Esophagus (tissue), 2 donors: ENCODE measurements around the gene RHBDF2. TPM values are rescaled to one million over a fixed set of nuclear protein-coding genes. Genes with fewer than 3 reads are reported as not detected.

Experiments
- H3K27ac ChIP-seq, 2 donors: one replicate each; pipeline ENCODE4 v1.5.1; 2013; ENCODE audit warnings: low read depth in 2 of 2, mild to moderate bottlenecking in 2 of 2, inconsistent platforms in 1 of 2, low read length in 1 of 2, moderate library complexity in 1 of 2
- H3K27me3 ChIP-seq, 2 donors: one replicate each; pipeline ENCODE4 v1.6.1; 2013; ENCODE audit warnings: low read length in 2 of 2, control low read depth in 1 of 2, mild to moderate bottlenecking in 1 of 2; ENCODE audit not compliant: insufficient read depth in 2 of 2, control insufficient read depth in 1 of 2
- H3K36me3 ChIP-seq, 2 donors: one replicate each; pipeline ENCODE4 v1.6.1; 2013; ENCODE audit warnings: low read length in 1 of 2; ENCODE audit not compliant: control insufficient read depth in 2 of 2, insufficient read depth in 2 of 2
- H3K4me1 ChIP-seq, 2 donors: one replicate each; pipeline ENCODE4 v1.6.1; 2013; ENCODE audit warnings: low read length in 1 of 2; ENCODE audit not compliant: control insufficient read depth in 2 of 2, insufficient read depth in 2 of 2
- H3K4me3 ChIP-seq, 2 donors: one replicate each; pipeline ENCODE4 v1.5.1; 2013; ENCODE audit warnings: low read length in 2 of 2, mild to moderate bottlenecking in 2 of 2, low read depth in 1 of 2, moderate library complexity in 1 of 2
- H3K9me3 ChIP-seq, 2 donors: one replicate each; pipeline ENCODE4 v1.6.1; 2013; ENCODE audit warnings: mild to moderate bottlenecking in 2 of 2, low read depth in 1 of 2, low read length in 1 of 2, moderate library complexity in 1 of 2; ENCODE audit not compliant: control insufficient read depth in 2 of 2, insufficient read depth in 1 of 2
- WGBS, 2 donors: extraction: QIAGEN DNeasy Blood & Tissue Kit; methylation state at CpG; one replicate each; pipeline ENCODE4 v1.1.7; 2013; 5-methylcytosine and 5-hydroxymethylcytosine counted together
- polyA plus RNA-seq, 2 donors: library from polyadenylated mRNA; stranded (reverse); fragments of 200-250 nt; gene quantifications; one replicate each; pipeline ENCODE4 v1.2.3, GENCODE V29; 2013
- donor health status: healthy with polysubstance abuse.
- donor health status: Bipolar disorder and iron deficiency.

Gene RHBDF2
- polyA plus RNA-seq, 2 donors, result 19.4 to 27.3 TPM

DNA sequence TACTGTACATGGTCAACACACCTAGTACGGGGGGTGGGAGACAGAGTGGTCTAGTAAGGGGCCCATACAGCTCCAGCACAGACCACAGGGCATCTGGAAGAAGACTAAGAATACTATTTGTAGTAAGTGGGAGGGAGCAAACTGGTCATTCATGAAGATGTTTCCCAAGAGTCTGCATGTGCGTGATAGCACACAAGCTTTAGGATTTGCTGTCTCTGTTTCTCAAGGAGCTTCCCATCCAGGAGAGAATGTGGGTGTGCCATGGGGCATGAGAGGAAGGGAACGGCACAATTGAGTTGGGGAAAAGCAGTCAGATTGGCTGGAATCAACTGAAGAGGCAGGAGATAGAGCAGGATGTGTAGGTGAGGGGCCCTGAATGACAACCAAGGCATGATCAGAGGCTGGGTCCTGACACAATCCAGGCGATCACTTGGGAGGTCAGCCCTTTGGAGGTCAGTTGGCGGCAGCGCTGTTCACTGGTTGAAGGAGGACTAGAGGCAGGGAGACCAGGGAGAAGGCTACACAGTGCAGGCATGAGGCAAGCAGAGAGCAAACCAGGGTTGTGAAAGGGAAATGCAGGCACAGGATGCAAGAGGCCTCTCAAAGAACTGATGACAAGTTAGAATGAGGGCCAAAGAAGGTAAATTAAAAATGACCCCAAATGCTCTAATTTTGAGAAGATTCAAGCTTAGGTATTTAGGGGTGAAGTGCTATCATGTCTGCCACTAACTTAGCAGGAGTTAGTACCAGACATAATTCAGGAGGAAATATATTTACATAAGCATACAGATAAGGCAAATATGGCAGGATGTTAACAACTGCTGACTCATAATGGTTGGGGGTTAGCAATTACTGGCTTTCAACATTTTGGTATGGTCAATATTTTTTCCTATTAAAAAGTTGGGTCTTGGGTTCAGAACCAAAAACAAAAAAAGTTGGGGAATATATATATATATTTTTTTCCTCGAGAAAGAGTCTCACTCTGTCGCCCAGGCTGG, 58.6 kb downstream of the RHBDF2 start:
- H3K27me3 ChIP-seq, result no peaks in the 10 kb centered on the region
- peaks cover 0 to 3% of the 10 kb centered on the region in 2 donors for H3K36me3 ChIP-seq
- no peak overlapping the region for H3K27ac ChIP-seq
- H3K4me1 ChIP-seq, result peaks cover 7 to 8% of the 10 kb centered on the region in 2 donors
- H3K4me3 ChIP-seq, result no peak overlapping the region
- H3K9me3 ChIP-seq, result no peaks in the 10 kb centered on the region
- WGBS, 2 donors, result 91 to 94% methylated on average over 8 of the region's 8 CpGs

DNA sequence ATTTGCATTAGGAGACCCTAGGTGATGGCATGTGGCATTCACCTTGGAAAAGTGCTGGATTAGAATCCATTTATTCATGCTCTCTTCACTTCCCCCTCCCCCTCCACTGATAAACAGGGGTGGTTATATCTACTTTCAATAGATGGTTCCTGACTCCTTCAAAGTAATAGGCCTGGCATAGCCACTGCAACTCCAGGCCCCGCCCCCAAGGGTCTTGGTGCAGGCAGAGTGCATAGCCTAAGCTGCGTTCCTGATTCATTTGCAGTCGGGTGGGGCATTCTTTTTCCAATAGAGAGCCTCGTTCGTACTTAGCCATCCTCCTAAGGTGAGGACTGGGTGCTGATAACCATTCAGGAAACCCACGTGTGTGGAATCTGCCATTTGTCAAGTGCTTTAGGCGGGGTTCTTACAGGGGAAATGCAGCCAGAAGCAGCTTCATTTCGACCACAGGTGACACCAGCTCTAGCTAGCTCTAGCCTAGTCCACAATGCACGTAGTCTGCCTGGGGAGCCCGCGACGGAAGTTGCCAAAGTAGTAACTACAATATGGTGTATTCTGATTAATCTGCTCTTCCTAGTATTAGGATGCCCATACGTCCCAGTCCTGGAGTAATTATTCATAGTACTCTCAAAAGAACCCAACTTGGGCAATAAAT, 59.4 kb downstream of the RHBDF2 start:
- no peaks in the 10 kb centered on the region for H3K27me3 ChIP-seq
- no peaks in the 10 kb centered on the region for H3K9me3 ChIP-seq
- no peak overlapping the region for H3K4me3 ChIP-seq
- no peak overlapping the region for H3K27ac ChIP-seq
- WGBS, 2 donors, result 82 to 85% methylated on average over 13 of the region's 13 CpGs
- peaks cover 0 to 3% of the 10 kb centered on the region in 2 donors for H3K36me3 ChIP-seq
- H3K4me1 ChIP-seq, result peaks cover 6 to 8% of the 10 kb centered on the region in 2 donors

DNA sequence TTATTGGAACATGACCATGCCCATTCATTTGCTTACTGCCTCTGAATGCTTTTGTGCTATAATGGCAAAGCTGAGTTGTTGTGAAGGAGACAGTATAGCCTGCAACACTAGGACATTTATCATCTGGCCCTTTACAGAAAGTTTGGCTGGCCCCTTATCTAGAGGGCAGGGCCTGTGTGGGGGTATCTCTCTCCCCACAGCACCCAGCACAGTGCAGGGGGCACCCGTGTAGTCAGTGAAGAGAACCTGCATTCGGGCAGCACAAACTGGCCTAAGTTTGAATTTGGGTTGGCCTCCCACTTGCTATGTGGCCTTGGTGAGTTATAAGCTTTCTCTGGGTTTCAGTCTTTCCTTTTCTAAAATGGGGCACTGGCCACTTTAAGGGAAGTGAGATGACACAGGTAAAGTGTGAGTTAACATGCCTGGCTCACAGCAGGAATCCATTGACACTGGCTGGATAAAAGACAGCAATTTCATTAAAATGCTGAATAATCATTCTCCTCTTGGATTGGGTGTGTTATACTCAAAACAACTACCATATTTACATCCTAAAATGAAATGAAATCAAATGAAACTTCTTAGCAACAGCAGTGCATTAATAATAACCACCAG, 60.4 kb downstream of the RHBDF2 start:
- no peaks in the 10 kb centered on the region for H3K27me3 ChIP-seq
- H3K9me3 ChIP-seq, result no peaks in the 10 kb centered on the region
- WGBS, 2 donors, result 81 to 90% methylated on average over 2 of the region's 2 CpGs
- H3K4me3 ChIP-seq, result no peak overlapping the region
- H3K36me3 ChIP-seq, result peaks cover 0 to 3% of the 10 kb centered on the region in 2 donors
- peaks cover 2 to 4% of the 10 kb centered on the region in 2 donors for H3K4me1 ChIP-seq
- H3K27ac ChIP-seq, result no peak overlapping the region

DNA sequence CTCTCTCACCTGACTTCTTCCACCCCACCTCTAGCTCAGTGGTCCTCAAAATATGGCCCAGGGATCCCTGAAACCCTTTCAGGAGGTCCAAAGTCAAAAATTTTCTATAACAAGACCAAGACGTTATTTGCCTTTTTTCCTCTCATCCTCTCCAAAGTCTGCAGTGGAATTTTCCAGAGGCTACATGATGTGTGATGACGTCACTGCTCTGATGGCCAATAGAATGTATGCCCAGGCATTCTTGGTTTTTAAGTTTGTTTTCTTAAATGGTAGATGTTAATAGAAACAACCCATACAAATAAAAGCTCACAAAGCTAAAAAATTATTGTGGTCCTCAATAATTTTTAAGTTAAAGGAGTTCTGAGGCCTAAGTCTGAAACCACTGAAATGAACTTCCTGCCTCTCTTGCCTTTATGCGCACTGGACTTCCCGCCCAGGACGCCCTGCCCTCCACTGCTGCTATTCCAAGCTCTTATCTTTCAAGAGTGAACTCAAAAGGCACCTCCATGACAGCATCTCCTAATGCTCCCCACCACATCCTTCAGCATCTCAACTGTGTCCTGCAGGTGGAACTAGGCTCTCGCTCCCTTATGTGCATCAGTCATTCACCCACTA, 61.8 kb downstream of the RHBDF2 start:
- H3K27ac ChIP-seq, result no peak overlapping the region
- peaks cover 5 to 9% of the 10 kb centered on the region in 2 donors for H3K4me1 ChIP-seq
- peaks cover 0 to 3% of the 10 kb centered on the region in 2 donors for H3K36me3 ChIP-seq
- no peaks in the 10 kb centered on the region for H3K9me3 ChIP-seq
- 94 to 95% methylated on average over 6 of the region's 6 CpGs for whole genome bisulfite sequencing, 2 donors
- no peak overlapping the region for H3K4me3 ChIP-seq
- no peaks in the 10 kb centered on the region for H3K27me3 ChIP-seq

DNA sequence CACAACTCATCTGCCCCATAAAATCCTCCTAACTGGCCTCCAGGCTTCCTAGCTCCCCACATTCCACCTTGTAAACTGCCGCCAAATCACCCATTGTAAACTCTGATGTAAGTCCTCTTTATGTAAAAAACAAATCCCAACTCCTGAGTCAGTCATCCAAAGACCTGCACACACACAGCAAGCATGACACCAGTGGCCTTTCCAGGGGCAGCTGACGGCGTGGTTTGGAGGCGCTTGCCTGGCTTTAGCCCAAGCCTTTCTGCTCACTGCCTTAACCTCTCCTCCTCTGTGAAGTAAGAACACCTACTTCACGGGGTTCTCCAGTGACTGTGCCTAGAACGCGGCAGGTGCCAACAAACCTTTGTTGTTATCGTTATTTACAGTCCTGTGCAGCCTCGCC, 62.3 kb downstream of the RHBDF2 start:
- H3K4me3 ChIP-seq, result no peak overlapping the region
- H3K9me3 ChIP-seq, result no peaks in the 10 kb centered on the region
- WGBS, 2 donors, result 82 to 84% methylated on average over 9 of the region's 9 CpGs
- H3K4me1 ChIP-seq, result peaks cover 5 to 9% of the 10 kb centered on the region in 2 donors
- no peak overlapping the region for H3K27ac ChIP-seq
- no peaks in the 10 kb centered on the region for H3K27me3 ChIP-seq
- peaks cover 0 to 3% of the 10 kb centered on the region in 2 donors for H3K36me3 ChIP-seq

DNA sequence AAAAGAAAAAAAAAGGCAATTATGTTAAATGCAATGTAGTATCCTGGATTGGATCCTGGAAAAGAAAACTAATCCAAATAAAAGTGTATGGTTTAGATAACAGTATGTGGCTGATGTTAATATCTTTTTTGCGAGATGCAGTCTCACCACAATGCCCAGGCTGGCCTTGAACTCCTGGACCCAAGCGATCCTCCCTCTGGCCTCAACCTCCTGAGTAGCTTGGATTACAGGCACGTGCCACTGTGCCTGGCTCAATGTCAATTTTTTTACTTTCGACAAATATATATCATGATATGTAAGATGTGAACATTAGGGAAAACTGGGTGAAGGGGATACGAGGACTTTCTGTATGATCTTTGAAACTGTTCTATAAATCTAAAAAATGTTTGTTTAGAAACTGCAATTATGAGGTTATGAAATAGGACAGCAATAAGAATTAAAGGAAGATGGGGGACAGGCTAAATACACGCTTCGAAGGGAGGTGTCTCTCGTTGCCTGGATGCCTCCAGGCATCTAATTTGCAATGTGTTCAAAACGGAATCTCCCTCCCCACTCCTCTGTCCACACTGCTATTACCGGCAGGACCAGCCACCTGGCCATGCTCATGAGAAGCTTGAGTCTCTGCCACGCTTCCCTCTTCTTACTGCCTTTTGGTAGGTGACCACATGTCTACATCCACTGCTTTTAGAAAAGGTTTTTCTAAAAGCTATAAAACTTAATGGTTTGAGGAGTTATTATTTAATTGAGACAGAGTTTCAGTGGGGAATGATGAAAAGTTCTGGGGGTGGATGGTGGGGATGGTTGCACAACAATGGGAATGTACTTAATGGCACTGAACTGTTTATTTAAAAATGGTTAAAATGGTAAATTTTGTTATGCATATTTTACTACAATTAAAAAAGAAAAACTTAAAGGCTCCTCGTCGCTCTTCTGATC, 63.5 kb downstream of the RHBDF2 start:
- Histone ChIP-seq H3K4me3 (no peak overlapping the region), H3K9me3 (no peaks in the 10 kb centered on the region), H3K4me1 (peaks cover 5 to 9% of the 10 kb centered on the region in 2 donors), H3K27me3 (no peaks in the 10 kb centered on the region), H3K36me3 (peaks cover 0 to 3% of the 10 kb centered on the region in 2 donors), H3K27ac (no peak overlapping the region)
- WGBS, 2 donors, result 75% methylated on average over 13 of the region's 13 CpGs

DNA sequence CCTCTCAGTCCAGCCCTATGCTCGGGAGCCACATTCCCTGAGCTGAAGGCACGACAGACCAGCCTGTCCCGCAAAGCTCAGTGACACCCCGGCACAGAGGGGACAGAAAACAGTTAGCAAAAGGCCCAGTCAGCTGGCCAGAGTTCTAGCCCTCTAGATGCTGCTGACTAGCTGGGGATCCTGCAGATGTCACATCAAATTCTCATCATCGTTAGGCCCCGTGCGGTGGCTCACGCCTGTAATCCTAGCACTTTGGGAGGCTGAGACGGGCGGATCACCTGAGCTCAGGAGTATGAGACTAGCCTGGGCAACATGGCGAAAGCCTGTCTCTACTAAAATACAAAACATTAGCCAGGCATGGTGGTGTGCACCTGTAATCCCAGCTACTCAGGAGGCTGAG, 65.5 kb downstream of the RHBDF2 start:
- Histone ChIP-seq H3K27ac (no peak overlapping the region), H3K4me1 (peaks cover 5 to 9% of the 10 kb centered on the region in 2 donors), H3K4me3 (no peak overlapping the region), H3K9me3 (no peaks in the 10 kb centered on the region), H3K27me3 (no peaks in the 10 kb centered on the region), H3K36me3 (no peaks in the 10 kb centered on the region)
- 96% methylated on average over 11 of the region's 11 CpGs for WGBS, 2 donors

DNA sequence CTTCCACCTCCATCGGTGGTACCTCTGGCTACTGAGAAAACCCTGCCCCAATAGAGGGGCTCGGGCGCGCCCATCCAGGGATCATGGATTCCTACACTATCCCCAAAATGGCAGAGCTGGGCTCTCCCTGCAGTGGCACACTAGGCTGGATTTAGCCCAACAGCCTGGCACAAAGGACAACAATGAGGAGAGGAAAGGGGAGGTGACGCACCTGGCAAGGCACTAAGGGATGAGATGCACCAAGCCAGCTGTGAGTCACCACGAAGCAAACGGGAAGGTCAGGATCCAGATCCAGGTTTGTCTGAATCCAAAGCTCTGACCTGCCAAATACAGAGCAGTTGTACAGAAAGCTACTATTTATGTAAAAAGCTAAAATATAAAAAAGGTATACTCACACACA, 66.4 kb downstream of the RHBDF2 start:
- Histone ChIP-seq H3K4me1 (peaks cover 5 to 9% of the 10 kb centered on the region in 2 donors), H3K27ac (no peak overlapping the region), H3K4me3 (no peak overlapping the region), H3K9me3 (no peaks in the 10 kb centered on the region), H3K27me3 (no peaks in the 10 kb centered on the region), H3K36me3 (no peaks in the 10 kb centered on the region)
- 70 to 82% methylated on average over 7 of the region's 7 CpGs for WGBS, 2 donors
